DOHH2 (cell line): ENCODE results near the gene NCKAP5.

ENCODE experiments used
- CTCF ChIP-seq: fragments of 200-600 bp; sonication (generic); IDR thresholded peaks from one replicate; pipeline ENCODE4 v1.5.1; 2014; ENCODE audit warnings: antibody characterized with exemption, mild to moderate bottlenecking, low read depth, low read length; ENCODE audit not compliant: poor library complexity, severe bottlenecking
- EZH2phosphoT487 ChIP-seq: fragments of 200-600 bp; sonication (generic); IDR thresholded peaks from 2 replicates; pipeline ENCODE4 v1.6.1; 2017; ENCODE audit warnings: borderline replicate concordance, mild to moderate bottlenecking, antibody characterized with exemption, low read length, moderate library complexity, mixed read lengths

- TF ChIP-seq EZH2phosphoT487 (no peak), CTCF (no peak)
Measured at GRCh38 chr2:133341575-133341974, 226.7 kb downstream of the NCKAP5 start.
